ENCODE measurements around the gene SHKBP1. TPM values are rescaled to one million over a fixed set of nuclear protein-coding genes. Genes with fewer than 3 reads are reported as not detected.

Gene SHKBP1, protein sequence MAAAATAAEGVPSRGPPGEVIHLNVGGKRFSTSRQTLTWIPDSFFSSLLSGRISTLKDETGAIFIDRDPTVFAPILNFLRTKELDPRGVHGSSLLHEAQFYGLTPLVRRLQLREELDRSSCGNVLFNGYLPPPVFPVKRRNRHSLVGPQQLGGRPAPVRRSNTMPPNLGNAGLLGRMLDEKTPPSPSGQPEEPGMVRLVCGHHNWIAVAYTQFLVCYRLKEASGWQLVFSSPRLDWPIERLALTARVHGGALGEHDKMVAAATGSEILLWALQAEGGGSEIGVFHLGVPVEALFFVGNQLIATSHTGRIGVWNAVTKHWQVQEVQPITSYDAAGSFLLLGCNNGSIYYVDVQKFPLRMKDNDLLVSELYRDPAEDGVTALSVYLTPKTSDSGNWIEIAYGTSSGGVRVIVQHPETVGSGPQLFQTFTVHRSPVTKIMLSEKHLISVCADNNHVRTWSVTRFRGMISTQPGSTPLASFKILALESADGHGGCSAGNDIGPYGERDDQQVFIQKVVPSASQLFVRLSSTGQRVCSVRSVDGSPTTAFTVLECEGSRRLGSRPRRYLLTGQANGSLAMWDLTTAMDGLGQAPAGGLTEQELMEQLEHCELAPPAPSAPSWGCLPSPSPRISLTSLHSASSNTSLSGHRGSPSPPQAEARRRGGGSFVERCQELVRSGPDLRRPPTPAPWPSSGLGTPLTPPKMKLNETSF
- 102 and 113 TPM in 2 replicates for total RNA-seq

DNA sequence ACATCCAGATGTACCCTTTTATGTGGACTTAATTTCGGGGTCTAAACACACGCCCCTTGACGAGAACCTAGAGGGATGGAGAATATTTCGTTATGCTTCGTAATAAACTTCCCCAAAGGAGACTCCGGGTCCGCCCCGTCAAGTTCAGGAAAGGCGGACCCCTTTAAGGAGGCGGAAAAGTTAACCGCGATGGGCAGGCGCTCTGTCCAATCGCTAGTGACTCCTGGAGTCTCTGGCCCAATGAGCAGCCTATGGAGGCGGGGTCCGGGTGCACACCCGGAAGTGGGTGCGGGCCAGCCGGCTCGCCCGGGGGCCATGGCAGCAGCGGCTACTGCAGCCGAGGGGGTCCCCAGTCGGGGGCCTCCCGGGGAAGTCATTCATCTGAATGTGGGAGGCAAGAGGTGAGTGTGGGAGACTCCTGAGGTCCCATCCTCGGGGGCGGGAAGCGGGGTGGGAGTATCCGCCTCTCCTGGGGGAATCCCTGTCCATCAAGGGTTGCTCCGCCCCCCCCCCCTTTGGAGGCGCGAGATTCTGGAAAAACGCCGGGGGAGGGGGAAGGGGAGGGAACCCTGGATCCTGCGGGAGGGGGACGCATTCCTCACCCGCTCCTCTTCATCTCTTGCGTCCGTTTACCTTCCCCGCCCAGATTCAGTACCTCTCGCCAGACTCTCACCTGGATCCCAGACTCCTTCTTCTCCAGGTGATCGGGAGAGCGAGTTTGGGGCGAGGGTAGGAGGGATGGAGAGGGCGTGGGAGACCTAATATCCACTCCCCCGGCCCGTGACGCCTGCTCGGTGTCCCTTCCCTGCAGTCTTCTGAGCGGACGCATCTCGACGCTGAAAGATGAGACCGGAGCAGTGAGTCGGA lies at the start of gene SHKBP1:
Gene SHKBP1 (plus strand): TSS at position 289 of the 867 bp plus-strand sequence. CDS start 27 bp downstream, at position 316.
- intact Hi-C loops (cut with micrococcal nuclease) = loop anchor here (1.0 kb wide), 3 partner anchors 28 to 48 kb away; no protein-coding TSS in a partner anchor
- Mint-ChIP-seq H3K4me3 (peak within 1 kb of the TSS; percentile 86), H3K36me3 (ENCODE audit: low read depth) (peaks cover 15% of the 10 kb centered on the region), H3K27me3 (ENCODE audit: insufficient read depth) (no peaks in the 10 kb centered on the region), H3K9me3 (no peaks in the 10 kb centered on the region), H3K4me1 (ENCODE audit: low read depth) (peaks cover 17% of the 10 kb centered on the region), H3K27ac (peak within 1 kb of the TSS; percentile 71)
- DNase-seq (ENCODE audit: low spot score) = peak; percentile 92

DNA sequence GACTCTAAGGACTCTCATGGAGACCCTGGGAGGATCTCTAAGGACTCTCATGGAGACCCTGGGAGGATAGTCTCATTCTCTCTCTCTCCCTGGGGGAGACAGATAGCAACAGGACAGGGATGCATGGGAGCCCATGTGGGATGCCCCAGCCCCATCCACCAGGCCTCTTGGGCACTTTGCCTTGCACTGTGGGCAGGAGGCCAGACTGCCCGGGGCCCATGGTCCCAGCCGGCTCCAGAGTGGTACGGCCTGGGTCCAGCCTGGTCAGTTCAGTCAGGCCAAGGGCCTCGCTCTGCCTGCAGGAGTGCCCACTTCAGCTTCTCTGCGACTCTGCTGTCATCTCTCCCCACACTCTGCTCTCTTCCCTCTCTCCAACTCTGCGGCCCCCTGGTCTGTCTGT lies 48.6 kb upstream of the SHKBP1 start:
- Mint-ChIP-seq H3K27ac (peak overlapping the region; percentile 42), H3K4me3 (no peak overlapping the region)

DNA sequence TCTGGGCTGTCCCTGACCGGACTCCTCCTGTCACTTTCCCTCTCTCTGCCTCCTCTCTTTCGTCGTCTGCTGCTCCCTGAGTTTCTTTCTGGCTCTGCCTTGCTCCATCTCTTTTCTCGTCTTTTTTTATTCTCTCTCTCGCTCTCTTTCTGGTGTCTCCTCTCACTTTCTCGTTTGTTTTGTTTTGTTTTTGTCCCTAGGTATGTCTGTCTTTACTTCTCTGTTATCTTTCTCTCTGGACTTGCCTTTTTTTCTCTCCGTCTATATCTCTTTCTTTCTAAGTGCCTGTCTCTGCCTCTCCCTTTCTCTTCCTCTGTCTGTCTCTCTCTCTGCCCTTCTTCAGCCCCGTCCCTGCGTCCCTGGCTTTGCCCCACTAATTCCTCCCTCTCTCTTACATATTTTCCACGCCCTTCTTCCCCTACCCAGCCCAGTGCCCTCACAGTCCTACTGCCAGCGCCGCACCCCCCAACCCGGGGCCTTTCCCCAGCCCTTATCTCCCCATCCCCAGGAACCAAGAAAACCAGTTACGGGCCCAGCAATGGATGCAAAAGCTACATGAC lies 48.1 kb upstream of the SHKBP1 start:
- H3K27ac Mint-ChIP-seq = peak overlapping the region; percentile 42
- H3K4me1 Mint-ChIP-seq (ENCODE audit: low read depth) = peaks cover 13% of the 10 kb centered on the region
- H3K27me3 Mint-ChIP-seq (ENCODE audit: insufficient read depth) = peaks cover 32% of the 10 kb centered on the region
- H3K36me3 Mint-ChIP-seq (ENCODE audit: low read depth) = no peaks in the 10 kb centered on the region
- no peak overlapping the region for H3K4me3 Mint-ChIP-seq
- intact Hi-C loops (cut with micrococcal nuclease) = loop anchor here (1.0 to 2.0 kb wide), 6 partner anchors 21 to 106 kb away; partner anchors contain the start of genes BLVRB and SHKBP1
- DNase-seq (ENCODE audit: low spot score) = no peak
- no peaks in the 10 kb centered on the region for H3K9me3 Mint-ChIP-seq

More for the DNA sequence above, 48.6 kb upstream of the SHKBP1 start:
- peaks cover 13% of the 10 kb centered on the region for H3K4me1 Mint-ChIP-seq (ENCODE audit: low read depth)
- no peaks in the 10 kb centered on the region for H3K36me3 Mint-ChIP-seq (ENCODE audit: low read depth)
- no peaks in the 10 kb centered on the region for H3K9me3 Mint-ChIP-seq
- intact Hi-C loops (cut with micrococcal nuclease) = loop anchor here (2.0 kb wide), 1 partner anchor 107 kb away; no protein-coding TSS in a partner anchor
- H3K27me3 Mint-ChIP-seq (ENCODE audit: insufficient read depth) = peaks cover 29% of the 10 kb centered on the region
- no peak for DNase-seq (ENCODE audit: low spot score)

DNA sequence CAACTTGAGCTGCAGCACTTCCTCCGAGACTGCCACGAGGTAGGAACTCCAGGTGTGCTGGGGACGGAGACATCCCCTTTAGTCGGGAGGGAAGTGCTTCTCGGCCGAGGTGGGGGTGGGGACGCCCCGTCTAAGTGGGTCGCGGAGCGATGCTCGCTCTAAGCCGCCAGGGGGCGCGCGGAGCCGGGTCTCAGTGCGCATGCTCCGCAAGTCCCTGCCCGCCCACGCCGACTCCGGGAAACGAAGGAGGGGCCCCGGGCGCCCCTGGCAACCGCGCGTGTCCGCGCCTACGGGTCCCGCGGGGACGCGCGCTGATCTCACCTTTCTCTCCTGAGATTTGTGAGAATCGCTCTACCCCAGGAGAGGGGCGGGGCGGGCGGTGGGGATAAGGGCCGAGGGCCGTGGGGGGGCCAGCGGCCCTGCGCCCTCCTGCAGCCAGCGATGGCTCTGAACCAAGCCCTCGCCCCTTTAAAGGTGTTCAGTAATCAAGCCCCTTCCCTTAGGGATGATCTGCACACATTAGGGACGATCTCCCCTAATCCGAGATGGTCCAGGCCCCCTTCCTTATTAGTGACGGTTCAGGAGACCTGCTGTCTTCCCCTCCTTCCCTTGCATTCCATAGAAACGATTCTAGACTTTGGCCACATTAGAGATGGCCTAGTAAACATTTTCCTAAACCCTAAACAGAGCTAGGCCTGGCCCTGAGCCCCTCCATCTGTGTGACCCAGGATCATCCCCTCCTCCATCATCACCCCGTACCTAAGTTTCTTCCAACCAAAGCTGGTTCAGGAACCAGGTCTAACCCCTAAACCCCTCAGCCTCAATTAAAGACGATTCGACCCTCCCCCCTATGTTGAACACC lies 47.3 kb upstream of the SHKBP1 start:
- H3K27ac Mint-ChIP-seq = peak overlapping the region; percentile 79
- peak; percentile 89 for DNase-seq (ENCODE audit: low spot score)
- intact Hi-C loops (cut with micrococcal nuclease) = loop anchor here (1.0 to 2.0 kb wide), 6 partner anchors 20 to 105 kb away; partner anchors contain the start of genes BLVRB and SHKBP1
- H3K9me3 Mint-ChIP-seq = no peaks in the 10 kb centered on the region
- peak overlapping the region; percentile 74 for H3K4me3 Mint-ChIP-seq
- H3K4me1 Mint-ChIP-seq (ENCODE audit: low read depth) = peaks cover 13% of the 10 kb centered on the region
- no peaks in the 10 kb centered on the region for H3K36me3 Mint-ChIP-seq (ENCODE audit: low read depth)
- H3K27me3 Mint-ChIP-seq (ENCODE audit: insufficient read depth) = peaks cover 35% of the 10 kb centered on the region

DNA sequence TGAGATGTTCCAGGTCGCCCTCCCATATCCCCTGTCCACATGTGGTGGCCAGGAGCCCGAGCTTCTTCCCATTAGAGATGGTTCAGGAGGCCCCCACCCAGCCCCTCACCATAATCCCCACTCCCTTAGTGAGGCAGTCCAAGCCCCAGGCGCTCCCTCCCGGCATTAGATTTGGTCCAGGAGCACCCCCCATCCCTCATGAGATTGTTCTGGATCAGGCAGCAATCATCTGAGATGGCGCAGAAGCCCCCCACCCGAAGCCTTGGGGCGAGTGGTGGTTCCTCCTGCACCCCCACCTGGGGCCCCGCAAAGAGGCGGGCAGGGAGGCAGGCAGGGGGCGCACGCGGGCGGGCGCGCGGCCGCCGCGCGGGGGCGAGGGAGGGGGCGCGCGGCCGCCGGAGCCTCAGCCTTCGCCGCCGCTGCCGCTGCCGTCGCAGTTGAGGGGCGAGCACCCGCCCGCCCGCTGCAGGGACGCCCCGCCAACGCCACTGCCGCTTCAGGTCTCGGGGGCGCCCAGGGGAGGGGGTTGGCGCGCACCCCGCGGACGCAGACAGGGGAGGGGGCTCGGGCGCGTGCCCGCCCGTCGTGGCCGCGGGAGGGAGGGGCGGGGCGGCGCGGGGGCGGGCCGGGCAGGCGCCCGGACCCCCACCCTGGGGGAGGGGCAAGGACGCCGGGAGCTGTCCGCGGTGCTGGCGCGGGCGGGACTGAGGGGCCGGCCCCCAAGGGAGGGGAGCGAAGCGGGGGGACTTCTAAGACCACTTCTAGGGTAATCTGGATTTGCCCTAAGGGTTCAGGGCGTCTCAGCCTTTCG lies 46.4 kb upstream of the SHKBP1 start:
- intact Hi-C loops (cut with micrococcal nuclease) = no loop called here
- no peaks in the 10 kb centered on the region for H3K36me3 Mint-ChIP-seq (ENCODE audit: low read depth)
- H3K27me3 Mint-ChIP-seq (ENCODE audit: insufficient read depth) = peaks cover 35% of the 10 kb centered on the region
- no peaks in the 10 kb centered on the region for H3K9me3 Mint-ChIP-seq
- peak overlapping the region; percentile 74 for H3K4me3 Mint-ChIP-seq
- peaks cover 13% of the 10 kb centered on the region for H3K4me1 Mint-ChIP-seq (ENCODE audit: low read depth)
- DNase-seq (ENCODE audit: low spot score) = peak; percentile 20
- no peak overlapping the region for H3K27ac Mint-ChIP-seq

DNA sequence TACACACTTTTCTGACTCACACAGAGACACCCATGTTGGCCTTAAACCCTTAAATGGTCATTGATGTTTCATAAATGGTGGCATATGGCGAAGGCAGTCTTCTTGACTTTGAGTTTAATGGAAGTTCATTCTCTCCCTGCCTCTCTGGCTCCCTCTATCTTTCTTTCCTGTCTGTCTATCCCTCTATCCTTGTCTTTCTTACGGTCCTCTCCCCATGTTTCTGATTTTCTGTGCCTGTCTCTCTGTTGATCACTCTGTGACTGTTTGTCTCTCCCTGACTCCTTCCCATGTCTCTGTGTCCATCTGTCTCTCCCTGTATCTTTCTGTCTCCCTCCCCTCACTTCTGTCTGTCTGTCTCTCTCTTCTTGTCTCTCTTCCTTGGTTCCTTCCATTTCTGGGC lies 43.2 kb upstream of the SHKBP1 start:
- intact Hi-C loops (cut with micrococcal nuclease) = no loop called here
- no peaks in the 10 kb centered on the region for H3K36me3 Mint-ChIP-seq (ENCODE audit: low read depth)
- no peaks in the 10 kb centered on the region for H3K9me3 Mint-ChIP-seq
- no peak overlapping the region for H3K4me3 Mint-ChIP-seq
- H3K4me1 Mint-ChIP-seq (ENCODE audit: low read depth) = peaks cover 13% of the 10 kb centered on the region
- H3K27me3 Mint-ChIP-seq (ENCODE audit: insufficient read depth) = peaks cover 32% of the 10 kb centered on the region
- DNase-seq (ENCODE audit: low spot score) = no peak
- H3K27ac Mint-ChIP-seq = no peak overlapping the region

DNA sequence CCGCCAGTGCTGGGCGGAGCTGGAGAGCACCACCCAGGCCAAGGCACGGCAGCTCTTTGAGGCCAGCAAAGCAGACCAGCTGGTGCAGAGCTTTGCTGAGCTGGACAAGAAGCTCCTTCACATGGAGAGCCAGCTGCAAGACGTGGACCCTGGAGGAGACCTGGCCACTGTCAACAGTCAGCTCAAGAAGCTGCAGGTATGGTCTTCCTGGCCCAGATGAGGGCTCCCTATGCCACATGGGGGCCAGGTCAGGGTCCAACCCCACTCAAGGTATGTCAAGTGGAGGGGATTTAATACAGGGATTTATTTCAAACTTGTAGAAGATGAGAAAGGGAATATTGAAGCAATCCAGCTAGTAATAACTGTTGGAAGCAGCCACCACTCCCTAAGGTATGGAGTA lies 42.5 kb upstream of the SHKBP1 start:
- no peak overlapping the region for H3K27ac Mint-ChIP-seq
- no peak overlapping the region for H3K4me3 Mint-ChIP-seq
- H3K27me3 Mint-ChIP-seq (ENCODE audit: insufficient read depth) = peaks cover 29% of the 10 kb centered on the region
- no peaks in the 10 kb centered on the region for H3K36me3 Mint-ChIP-seq (ENCODE audit: low read depth)
- H3K9me3 Mint-ChIP-seq = no peaks in the 10 kb centered on the region
- intact Hi-C loops (cut with micrococcal nuclease) = no loop called here
- peaks cover 13% of the 10 kb centered on the region for H3K4me1 Mint-ChIP-seq (ENCODE audit: low read depth)
- no peak for DNase-seq (ENCODE audit: low spot score)

DNA sequence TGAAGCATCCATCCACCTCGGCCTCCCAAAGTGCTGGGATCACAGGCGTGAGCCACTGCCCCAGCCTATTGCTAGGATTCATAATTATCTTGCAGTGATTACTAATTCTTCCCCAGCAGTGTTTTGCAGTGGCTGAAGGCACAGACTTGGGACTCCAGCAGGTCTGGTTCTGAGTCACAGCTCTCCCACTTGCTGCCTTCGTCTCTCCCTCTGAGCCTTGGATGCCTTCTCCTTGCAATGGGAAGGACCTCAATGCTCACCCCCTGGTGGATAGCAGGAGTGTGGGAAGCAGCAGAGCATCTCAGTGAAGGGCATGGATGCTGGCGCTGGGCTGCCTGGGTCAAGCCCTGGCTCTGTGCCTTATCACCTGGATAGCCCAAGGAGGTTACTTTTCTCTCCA lies 37.6 kb upstream of the SHKBP1 start:
- DNase-seq (ENCODE audit: low spot score) = no peak
- Mint-ChIP-seq H3K36me3 (ENCODE audit: low read depth) (no peaks in the 10 kb centered on the region), H3K9me3 (no peaks in the 10 kb centered on the region), H3K4me1 (ENCODE audit: low read depth) (no peaks in the 10 kb centered on the region), H3K27ac (no peak overlapping the region), H3K27me3 (ENCODE audit: insufficient read depth) (no peaks in the 10 kb centered on the region), H3K4me3 (no peak overlapping the region)
- intact Hi-C loops (cut with micrococcal nuclease) = no loop called here

DNA sequence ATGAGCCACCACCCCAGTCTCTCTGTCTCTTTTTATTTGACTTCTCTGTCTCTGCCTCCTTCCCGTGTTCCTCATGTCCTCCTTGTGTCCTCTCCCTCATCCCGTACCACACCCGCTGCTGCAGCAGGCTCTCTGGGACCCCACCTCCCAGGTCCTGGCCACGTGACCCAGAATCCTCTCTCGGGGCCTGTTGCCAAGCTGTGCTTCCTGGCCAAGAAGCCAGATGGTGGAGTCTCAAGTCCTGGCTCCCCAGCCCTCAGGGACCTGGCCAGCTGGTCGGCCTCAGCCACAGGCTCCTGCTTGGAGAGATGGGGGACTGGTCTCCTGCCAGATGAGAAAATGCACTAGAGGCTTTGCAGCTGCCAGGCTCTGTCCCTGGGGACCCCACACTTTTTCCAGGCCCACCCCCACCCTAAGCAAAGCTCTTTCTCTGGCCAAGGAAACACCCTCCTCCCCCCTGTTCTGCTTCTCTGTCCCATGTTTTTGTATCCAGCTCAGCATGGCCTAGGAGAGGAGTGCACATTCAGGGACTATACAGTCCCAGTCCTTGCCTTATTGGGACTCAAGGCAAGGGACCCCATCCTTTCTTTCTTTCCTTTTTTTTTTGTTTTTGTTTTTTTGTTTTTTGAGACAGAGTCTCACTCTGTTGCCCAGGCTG lies 34.3 kb upstream of the SHKBP1 start:
- no peaks in the 10 kb centered on the region for H3K36me3 Mint-ChIP-seq (ENCODE audit: low read depth)

DNA sequence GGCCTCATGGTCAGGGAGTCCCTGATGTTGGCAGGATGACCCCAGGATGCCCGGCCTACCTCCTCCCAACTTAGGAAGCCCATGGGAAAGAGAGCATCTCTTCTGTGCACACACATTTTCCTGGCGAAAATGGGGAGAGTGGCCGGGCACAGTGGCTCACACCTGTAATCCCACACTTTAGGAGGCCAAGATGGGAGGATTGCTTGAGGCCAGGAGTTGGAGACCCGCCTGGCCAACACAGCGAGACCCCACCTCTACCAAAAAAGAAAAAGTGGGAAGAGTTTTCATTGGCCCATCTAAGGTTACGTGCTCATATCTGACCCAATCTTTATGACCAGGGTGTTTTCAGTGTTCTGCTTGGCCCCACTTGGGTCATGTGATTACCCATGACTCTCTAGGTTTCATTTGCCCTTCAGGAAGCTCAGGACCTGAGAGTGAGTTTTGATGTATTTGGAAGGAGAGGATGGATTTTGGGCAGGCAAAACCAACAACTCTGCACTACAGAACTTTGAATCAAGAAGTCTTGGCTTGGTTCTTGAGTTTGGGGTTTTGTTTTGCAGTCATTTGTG lies 33.6 kb upstream of the SHKBP1 start:
- Mint-ChIP-seq H3K27me3 (ENCODE audit: insufficient read depth) (peaks cover 11% of the 10 kb centered on the region), H3K36me3 (ENCODE audit: low read depth) (no peaks in the 10 kb centered on the region), H3K4me1 (ENCODE audit: low read depth) (no peaks in the 10 kb centered on the region), H3K27ac (no peak overlapping the region), H3K9me3 (peaks cover 6% of the 10 kb centered on the region), H3K4me3 (no peak overlapping the region)
- no peak for DNase-seq (ENCODE audit: low spot score)
- intact Hi-C loops (cut with micrococcal nuclease) = no loop called here

More for the DNA sequence above, 34.3 kb upstream of the SHKBP1 start:
- intact Hi-C loops (cut with micrococcal nuclease) = no loop called here
- Mint-ChIP-seq H3K4me1 (ENCODE audit: low read depth) (no peaks in the 10 kb centered on the region), H3K4me3 (no peak overlapping the region), H3K27me3 (ENCODE audit: insufficient read depth) (peaks cover 7% of the 10 kb centered on the region), H3K27ac (no peak overlapping the region), H3K9me3 (peaks cover 6% of the 10 kb centered on the region)
- DNase-seq (ENCODE audit: low spot score) = no peak
